ENCODE data around the gene MLLT3. TPM values are rescaled to one million over a fixed set of nuclear protein-coding genes. Genes with fewer than 3 reads are reported as not detected.

MLLT3 gene
- total RNA-seq, 1 donor from 2014 or later = 26.5 TPM

DNA sequence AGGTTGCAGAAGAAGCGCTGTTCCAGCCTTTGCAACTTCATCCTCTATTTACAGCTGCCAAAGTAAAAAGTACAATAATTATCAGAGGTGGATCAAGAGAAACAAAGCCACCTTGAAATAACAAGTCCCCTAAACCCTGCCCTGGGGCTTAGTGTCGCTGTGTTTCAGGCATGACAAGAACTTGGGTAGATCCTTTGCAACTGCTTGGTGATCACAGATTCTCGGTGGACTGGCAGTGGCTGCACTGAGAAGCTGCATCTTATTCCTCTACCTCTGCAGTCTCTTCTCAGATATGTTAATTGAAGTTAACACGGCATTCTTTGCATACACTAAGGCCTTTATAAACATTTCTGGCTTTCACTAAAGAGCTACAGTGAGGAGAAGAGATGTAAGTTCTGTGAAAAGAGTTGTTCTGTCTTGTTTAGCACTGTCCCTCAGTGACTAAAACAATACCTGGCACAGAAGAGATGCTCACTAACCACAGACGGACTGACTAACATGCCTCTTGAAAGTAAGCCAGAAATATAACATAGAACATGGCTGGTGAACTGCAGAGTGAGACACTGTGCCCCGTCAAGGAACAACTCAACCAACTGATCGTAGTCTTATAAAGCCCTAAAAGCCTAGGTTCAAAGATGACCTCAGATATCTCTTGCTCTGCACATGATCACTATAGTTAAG, 144.2 kb downstream of the MLLT3 start:
- no peaks in the 10 kb centered on the region for H3K9me3 Mint-ChIP-seq
- intact Hi-C loops (cut with micrococcal nuclease) = loop anchor here (5.0 to 10.0 kb wide), 2 partner anchors 36 to 63 kb away; no protein-coding TSS in a partner anchor
- H3K4me1 Mint-ChIP-seq = peaks cover 22% of the 10 kb centered on the region
- peak overlapping the region; percentile 25 for H3K27ac Mint-ChIP-seq
- no peak overlapping the region for H3K4me3 Mint-ChIP-seq
- no peaks in the 10 kb centered on the region for H3K27me3 Mint-ChIP-seq
- DNase-seq = no peak
- peaks cover 3% of the 10 kb centered on the region for H3K36me3 Mint-ChIP-seq (ENCODE audit: low read depth)

DNA sequence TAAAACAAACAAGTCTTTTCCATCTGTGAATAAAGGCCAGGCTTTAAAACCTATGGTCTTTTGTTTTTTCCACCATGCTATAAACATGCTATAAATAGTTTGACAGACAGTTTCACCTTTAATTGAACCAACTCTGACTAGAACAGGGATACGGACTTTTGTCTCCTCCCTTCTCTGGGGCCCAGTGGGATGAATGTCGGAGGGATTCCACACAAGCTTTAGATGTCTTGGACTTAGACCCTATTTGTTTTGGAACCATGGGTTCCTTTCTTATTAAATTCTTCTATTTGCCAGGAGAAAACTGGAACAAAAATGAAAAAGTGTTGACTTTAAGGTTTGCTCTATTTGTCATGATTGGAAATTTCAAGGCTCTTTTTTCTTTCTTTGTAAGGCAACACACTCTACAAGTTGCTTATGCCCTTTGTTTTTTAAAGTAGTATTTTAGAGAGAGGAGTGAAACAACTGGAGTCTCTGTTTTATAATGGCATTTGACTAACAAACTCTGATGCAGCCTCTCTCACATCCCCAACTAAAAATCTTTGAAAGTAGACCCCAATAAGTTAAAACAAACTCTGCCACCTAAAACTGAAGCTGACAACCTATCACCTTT, 145.3 kb downstream of the MLLT3 start:
- Mint-ChIP-seq H3K4me3 (no peak overlapping the region), H3K27me3 (no peaks in the 10 kb centered on the region), H3K9me3 (no peaks in the 10 kb centered on the region), H3K27ac (no peak overlapping the region), H3K36me3 (ENCODE audit: low read depth) (peaks cover 3% of the 10 kb centered on the region), H3K4me1 (peaks cover 20% of the 10 kb centered on the region)
- no peak for DNase-seq
- intact Hi-C loops (cut with micrococcal nuclease) = loop anchor here (5.0 to 10.0 kb wide), 2 partner anchors 35 to 62 kb away; no protein-coding TSS in a partner anchor

DNA sequence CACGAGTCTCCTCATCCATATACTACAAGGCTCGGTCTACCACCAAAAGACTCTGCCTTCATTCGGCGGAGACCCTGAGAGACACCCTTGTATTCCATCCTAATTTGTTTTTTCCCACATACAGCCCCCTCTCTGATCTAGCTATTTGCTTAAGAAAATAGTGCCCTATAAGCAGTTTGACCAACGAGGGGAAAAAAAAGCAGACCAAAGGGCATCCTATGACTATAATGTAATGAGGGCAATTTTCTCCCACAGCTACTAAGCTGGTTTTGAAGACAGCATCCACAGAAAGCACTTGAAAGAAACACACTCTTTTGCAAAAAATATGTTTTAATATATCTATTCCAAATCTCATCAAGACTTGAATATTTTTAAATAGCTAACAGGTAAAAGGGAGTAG, 147.8 kb downstream of the MLLT3 start:
- H3K27me3 Mint-ChIP-seq = no peaks in the 10 kb centered on the region
- no peak for DNase-seq
- no peak overlapping the region for H3K4me3 Mint-ChIP-seq
- peaks cover 16% of the 10 kb centered on the region for H3K4me1 Mint-ChIP-seq
- H3K36me3 Mint-ChIP-seq (ENCODE audit: low read depth) = peaks cover 14% of the 10 kb centered on the region
- peaks cover under 1% of the 10 kb centered on the region for H3K9me3 Mint-ChIP-seq
- no peak overlapping the region for H3K27ac Mint-ChIP-seq
- intact Hi-C loops (cut with micrococcal nuclease) = loop anchor here (10.0 kb wide), 1 partner anchor 60 kb away; no protein-coding TSS in a partner anchor

DNA sequence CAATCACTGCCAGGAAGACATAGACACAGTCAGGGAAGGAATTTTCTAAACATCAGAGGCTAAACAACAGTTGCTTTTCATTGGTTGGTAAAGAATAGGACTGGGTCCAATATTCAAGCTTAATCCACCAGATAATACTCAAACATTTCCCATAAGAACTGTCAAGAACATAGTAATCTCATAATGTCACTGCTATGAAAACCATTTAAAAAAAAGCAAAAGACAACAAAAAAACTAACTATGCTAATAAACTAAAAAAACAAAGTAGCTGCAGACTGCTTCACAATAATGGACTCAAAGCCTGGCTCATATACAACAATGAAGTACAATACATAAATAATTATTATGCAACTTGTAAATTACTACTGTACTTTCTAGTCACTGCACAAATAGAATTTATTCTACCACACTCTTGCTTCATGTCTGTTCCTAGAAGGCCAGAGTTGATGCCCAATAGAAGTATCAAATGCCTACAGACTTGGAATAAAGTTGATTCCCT, 148.7 kb downstream of the MLLT3 start:
- H3K4me3 Mint-ChIP-seq = no peak overlapping the region
- peaks cover 9% of the 10 kb centered on the region for H3K4me1 Mint-ChIP-seq
- intact Hi-C loops (cut with micrococcal nuclease) = loop anchor here (10.0 kb wide), 1 partner anchor 59 kb away; no protein-coding TSS in a partner anchor
- H3K27me3 Mint-ChIP-seq = no peaks in the 10 kb centered on the region
- DNase-seq = no peak
- H3K9me3 Mint-ChIP-seq = peaks cover 3% of the 10 kb centered on the region
- no peak overlapping the region for H3K27ac Mint-ChIP-seq
- H3K36me3 Mint-ChIP-seq (ENCODE audit: low read depth) = peaks cover 15% of the 10 kb centered on the region

DNA sequence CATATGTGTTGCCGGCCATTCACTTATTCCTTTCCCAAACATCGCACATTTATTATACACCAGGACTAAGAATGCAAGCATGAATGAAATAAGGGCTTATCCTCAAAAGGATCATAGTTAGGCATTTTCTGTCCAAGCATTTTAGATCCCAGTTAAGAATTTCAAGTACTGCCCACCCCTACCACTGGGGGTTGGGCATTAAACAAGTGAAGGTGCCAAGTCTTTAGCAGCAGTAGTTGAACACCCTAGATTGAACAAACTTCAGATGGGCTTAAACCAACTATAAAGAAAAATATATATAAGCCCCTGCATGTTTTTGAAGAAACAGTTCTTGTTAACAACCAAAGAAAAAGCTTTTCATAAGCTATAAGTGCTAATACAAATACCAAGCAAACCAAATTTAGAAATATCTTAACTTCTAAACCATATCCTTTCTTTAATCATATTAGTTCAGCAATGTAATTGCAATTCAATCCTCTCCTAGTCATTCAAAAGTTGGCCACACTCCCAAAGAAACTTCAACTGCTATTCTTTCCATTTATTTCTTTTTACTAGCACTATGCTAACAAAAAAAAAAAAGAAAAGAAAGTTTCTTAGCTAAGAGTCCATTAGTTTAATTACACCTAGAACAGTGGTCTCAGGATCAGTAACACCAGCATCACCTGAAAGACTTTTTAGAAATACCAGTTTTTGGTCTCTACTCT, 149.8 kb downstream of the MLLT3 start:
- H3K27ac Mint-ChIP-seq = no peak overlapping the region
- DNase-seq = no peak
- no peak overlapping the region for H3K4me3 Mint-ChIP-seq
- peaks cover 3% of the 10 kb centered on the region for H3K9me3 Mint-ChIP-seq
- H3K27me3 Mint-ChIP-seq = no peaks in the 10 kb centered on the region
- peaks cover 15% of the 10 kb centered on the region for H3K36me3 Mint-ChIP-seq (ENCODE audit: low read depth)
- intact Hi-C loops (cut with micrococcal nuclease) = loop anchor here (10.0 kb wide), 1 partner anchor 58 kb away; no protein-coding TSS in a partner anchor
- peaks cover 3% of the 10 kb centered on the region for H3K4me1 Mint-ChIP-seq

DNA sequence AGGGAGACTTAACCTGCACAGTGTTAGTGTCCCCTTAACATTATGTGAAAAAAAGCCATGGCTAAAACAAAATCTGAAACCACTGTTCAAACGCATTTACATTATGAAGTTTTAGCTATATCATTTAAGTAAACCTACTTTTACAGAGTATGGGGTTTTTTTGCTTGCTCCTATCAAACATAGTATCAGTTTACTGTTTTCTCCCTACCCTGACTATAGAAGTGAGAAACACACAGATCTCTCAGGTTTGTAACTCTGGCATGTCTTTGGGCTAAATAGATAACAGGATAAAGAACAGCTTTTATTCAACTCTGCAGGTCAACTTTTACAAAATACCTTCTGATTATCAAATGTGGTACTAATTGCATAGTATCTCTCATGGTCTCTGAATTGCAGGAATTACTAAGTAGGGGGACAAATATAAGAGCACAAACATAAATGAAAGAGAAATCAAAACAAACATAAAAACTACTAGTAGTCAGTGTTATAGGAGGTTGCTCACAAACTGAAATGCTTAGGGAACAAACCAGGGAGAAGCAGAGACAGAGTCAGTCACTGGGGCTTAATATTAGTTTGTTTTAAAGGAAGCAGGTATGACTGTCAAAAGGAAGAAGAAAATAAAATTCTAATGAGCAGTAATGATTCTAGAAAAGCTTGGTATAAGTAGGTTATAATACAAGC, 155.8 kb downstream of the MLLT3 start:
- Mint-ChIP-seq H3K36me3 (ENCODE audit: low read depth) (peaks cover 15% of the 10 kb centered on the region), H3K9me3 (peaks cover 3% of the 10 kb centered on the region), H3K4me1 (peaks cover 16% of the 10 kb centered on the region), H3K4me3 (no peak overlapping the region), H3K27ac (no peak overlapping the region), H3K27me3 (no peaks in the 10 kb centered on the region)
- DNase-seq = no peak
- intact Hi-C loops (cut with micrococcal nuclease) = no loop called here

DNA sequence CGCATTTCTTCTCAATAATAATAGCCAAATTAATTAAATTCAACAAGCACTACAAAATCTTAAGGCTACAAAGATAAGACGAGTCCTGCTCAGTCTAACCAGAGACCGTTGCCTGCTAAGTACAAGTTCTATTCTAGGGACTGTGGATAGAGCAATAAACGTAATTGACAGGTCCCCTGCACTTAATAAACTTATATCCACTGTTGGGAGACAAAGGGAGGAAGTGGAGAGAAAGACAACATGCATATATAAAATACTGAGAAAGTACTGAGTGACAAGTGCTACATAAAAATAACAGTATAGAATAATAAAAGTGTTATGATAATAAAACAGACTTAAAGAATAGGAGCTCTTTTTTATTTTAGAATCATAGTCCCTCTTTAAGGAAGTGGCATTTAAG, 158.1 kb downstream of the MLLT3 start:
- intact Hi-C loops (cut with micrococcal nuclease) = no loop called here
- Mint-ChIP-seq H3K27ac (no peak overlapping the region), H3K4me3 (no peak overlapping the region), H3K36me3 (ENCODE audit: low read depth) (peaks cover 4% of the 10 kb centered on the region), H3K9me3 (peaks cover under 1% of the 10 kb centered on the region), H3K27me3 (no peaks in the 10 kb centered on the region), H3K4me1 (peaks cover 16% of the 10 kb centered on the region)
- DNase-seq = no peak

DNA sequence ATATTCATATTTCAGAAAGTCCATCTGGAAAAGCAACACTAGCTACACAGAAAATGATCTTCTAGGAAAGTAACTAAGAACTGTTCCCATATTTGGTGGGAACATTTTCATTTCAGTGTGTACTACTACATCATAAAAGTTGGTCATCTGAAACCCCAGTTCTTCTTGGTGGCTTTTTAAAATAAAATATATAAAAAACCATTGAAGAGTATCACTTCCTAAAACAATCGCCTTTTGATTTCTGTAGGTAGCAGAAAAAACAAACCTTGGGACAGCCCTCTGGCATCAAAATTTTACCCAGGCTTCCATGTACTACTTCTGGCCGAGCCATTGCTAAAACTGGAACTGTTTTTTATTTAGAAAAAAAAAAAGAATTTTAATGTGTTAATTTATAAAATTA, 158.5 kb downstream of the MLLT3 start:
- Mint-ChIP-seq H3K9me3 (no peaks in the 10 kb centered on the region), H3K4me3 (no peak overlapping the region), H3K27me3 (no peaks in the 10 kb centered on the region), H3K36me3 (ENCODE audit: low read depth) (peaks cover 3% of the 10 kb centered on the region), H3K4me1 (peaks cover 20% of the 10 kb centered on the region), H3K27ac (no peak overlapping the region)
- no peak for DNase-seq
- intact Hi-C loops (cut with micrococcal nuclease) = no loop called here

DNA sequence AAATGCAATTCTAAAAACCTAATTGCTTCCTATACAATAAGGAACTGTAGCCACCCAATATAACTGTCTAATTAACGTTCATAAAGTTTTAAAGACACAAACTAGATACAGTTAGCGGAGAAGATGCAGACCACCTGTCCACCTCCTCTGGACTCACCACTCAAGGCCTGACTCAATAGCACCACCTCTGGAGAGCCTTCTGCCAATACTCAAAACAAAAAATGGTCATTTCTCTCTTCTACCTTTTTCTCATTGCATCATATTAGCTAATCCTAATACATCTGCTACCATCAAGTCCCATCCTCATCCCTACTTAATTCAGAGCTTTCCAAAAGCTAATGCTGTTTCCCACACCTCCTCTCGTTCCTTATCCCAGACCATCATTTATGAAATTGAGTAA, 159.9 kb downstream of the MLLT3 start:
- no peak for DNase-seq
- H3K36me3 Mint-ChIP-seq (ENCODE audit: low read depth) = peaks cover 7% of the 10 kb centered on the region
- H3K4me3 Mint-ChIP-seq = no peak overlapping the region
- intact Hi-C loops (cut with micrococcal nuclease) = no loop called here
- H3K9me3 Mint-ChIP-seq = no peaks in the 10 kb centered on the region
- peaks cover 32% of the 10 kb centered on the region for H3K4me1 Mint-ChIP-seq
- H3K27ac Mint-ChIP-seq = no peak overlapping the region
- H3K27me3 Mint-ChIP-seq = no peaks in the 10 kb centered on the region

DNA sequence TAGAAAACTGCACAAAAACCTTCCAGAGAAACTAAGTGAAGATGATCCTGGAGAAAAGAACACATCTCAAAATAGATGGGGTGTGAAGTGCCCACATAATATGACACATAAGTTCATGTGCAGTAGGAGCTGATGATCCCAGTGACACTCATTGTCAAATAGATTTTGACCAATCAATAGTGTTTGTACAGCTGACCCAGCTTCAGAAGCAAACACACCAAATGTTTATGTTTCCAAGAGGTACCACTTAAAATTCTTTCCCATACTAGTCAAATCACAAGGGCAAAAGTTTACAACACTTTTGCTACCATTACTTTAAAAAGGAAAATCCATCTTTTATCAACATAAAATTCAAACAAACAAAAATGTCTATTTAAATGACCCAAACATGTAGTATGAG, 175.0 kb downstream of the MLLT3 start:
- no peak for DNase-seq
- no peak overlapping the region for H3K27ac Mint-ChIP-seq
- H3K36me3 Mint-ChIP-seq (ENCODE audit: low read depth) = peaks cover 18% of the 10 kb centered on the region
- intact Hi-C loops (cut with micrococcal nuclease) = no loop called here
- H3K4me3 Mint-ChIP-seq = no peak overlapping the region
- H3K4me1 Mint-ChIP-seq = peaks cover 16% of the 10 kb centered on the region
- no peaks in the 10 kb centered on the region for H3K27me3 Mint-ChIP-seq
- H3K9me3 Mint-ChIP-seq = no peaks in the 10 kb centered on the region

DNA sequence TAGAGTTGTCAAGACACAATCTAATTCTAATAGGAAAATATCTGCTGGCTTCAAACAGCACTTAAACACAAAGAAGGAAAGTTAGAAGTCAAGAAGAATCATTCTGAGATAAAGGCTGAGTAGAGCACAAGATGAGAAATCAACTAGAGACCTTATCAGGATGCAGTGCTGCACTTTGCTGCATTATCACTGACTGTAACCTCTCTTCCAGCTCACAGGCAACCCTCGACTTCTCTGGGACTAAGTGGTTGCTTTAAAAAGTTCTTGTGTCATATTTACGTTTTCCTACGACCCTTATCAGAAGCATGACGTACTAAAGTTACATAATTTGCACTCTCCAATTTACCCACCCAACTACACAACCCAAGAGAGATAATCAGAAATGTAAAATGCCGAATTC, 176.1 kb downstream of the MLLT3 start:
- Mint-ChIP-seq H3K4me1 (peaks cover 24% of the 10 kb centered on the region), H3K27ac (no peak overlapping the region), H3K4me3 (no peak overlapping the region), H3K27me3 (no peaks in the 10 kb centered on the region), H3K36me3 (ENCODE audit: low read depth) (peaks cover 17% of the 10 kb centered on the region), H3K9me3 (no peaks in the 10 kb centered on the region)
- intact Hi-C loops (cut with micrococcal nuclease) = no loop called here
- no peak for DNase-seq

DNA sequence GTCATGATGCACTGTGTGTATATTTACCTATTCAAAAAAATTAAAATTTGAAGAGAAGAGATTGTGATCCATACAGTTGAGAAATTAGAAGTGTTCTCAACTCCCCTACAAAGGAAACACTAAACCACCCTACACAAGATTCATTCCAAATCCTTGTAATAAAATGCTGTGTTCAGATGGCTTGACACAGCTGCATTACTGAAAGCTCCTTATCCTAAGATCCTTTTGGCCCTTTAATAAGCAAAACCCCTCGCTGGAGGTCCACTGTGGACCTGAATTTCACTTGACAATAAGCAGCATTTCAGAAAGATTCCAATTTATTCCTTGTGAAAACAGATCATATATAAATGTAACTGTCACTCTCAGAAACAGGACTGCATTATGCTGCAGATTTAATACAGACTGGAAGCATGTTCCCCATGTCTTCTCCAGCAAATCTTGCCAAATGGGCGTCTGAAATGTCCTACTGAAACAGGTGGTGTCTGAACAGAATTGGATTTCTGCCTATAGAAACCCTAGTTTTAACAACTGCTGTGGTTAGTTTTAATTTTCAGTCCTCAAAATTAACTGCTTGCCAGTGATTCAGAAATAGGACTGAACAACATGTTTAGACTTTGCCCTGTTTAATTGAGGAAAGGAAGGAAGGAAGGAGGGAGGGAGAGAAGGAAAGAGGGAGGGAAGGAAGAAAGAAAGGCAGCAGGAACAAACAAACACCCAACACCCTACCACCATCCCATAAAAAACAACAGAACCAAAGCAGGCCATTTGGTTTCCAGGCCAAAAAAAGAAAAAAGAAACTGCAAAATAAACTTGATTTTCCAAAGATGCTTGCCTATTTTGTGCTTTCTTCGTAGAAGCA, 179.6 kb downstream of the MLLT3 start:
- H3K27ac Mint-ChIP-seq = peak overlapping the region; percentile 3
- H3K4me1 Mint-ChIP-seq = peaks cover 32% of the 10 kb centered on the region
- peak overlapping the region; percentile 13 for H3K4me3 Mint-ChIP-seq
- H3K27me3 Mint-ChIP-seq = no peaks in the 10 kb centered on the region
- intact Hi-C loops (cut with micrococcal nuclease) = loop anchor here (5.0 kb wide), 5 partner anchors 35 to 180 kb away; partner anchors contain the start of gene MLLT3
- peaks cover 36% of the 10 kb centered on the region for H3K36me3 Mint-ChIP-seq (ENCODE audit: low read depth)
- no peak for DNase-seq
- no peaks in the 10 kb centered on the region for H3K9me3 Mint-ChIP-seq

Data from activated CD4-positive, alpha-beta T cell treated with anti-CD3 and anti-CD28 coated beads, Interleukin-2, amount 10 ng/mL, durations not matched to agents 24 days and 14 days (primary cell).